ENCODE results near the gene ALK. TPM values are rescaled to one million over a fixed set of nuclear protein-coding genes. Genes with fewer than 3 reads are reported as not detected.

The ALK gene
- total RNA-seq, 1 experiment from 2014 or later: 0.87 TPM

- Histone ChIP-seq H3K27me3 (ENCODE audit: low read length) (no peaks in the 10 kb centered on the region), H3K4me3 (ENCODE audit: low read length) (no peak overlapping the region), H3F3A (ENCODE audit: low read length, unreplicated experiment) (no peaks in the 10 kb centered on the region), H3K4me1 (ENCODE audit: insufficient read depth, low read length) (peaks cover 11% of the 10 kb centered on the region), H3K9me3 (ENCODE audit: low read length) (no peaks in the 10 kb centered on the region), H3K27ac (ENCODE audit: low read length) (no peak overlapping the region), H3K36me3 (ENCODE audit: low read depth, low read length) (no peaks in the 10 kb centered on the region), H3K4me2 (ENCODE audit: low read length) (no peak overlapping the region), H3K9me2 (replicated peaks; ENCODE audit: low read length) (no peaks in the 10 kb centered on the region), H3K79me2 (ENCODE audit: low read length) (no peaks in the 10 kb centered on the region), H4K20me1 (ENCODE audit: low read length) (no peaks in the 10 kb centered on the region), H3K9ac (ENCODE audit: low read length) (no peak overlapping the region), H2AFZ (ENCODE audit: low read length) (no peak overlapping the region)
- BruUV-seq (replicated peaks): no TSS peak
- no peak for DNase-seq
- no peak for ATAC-seq
- TF ChIP-seq EZH2 (IDR thresholded peaks at IDR 0.05; ENCODE audit: low read length, unreplicated experiment): no peak
- TF ChIP-seq, protein P1, sequence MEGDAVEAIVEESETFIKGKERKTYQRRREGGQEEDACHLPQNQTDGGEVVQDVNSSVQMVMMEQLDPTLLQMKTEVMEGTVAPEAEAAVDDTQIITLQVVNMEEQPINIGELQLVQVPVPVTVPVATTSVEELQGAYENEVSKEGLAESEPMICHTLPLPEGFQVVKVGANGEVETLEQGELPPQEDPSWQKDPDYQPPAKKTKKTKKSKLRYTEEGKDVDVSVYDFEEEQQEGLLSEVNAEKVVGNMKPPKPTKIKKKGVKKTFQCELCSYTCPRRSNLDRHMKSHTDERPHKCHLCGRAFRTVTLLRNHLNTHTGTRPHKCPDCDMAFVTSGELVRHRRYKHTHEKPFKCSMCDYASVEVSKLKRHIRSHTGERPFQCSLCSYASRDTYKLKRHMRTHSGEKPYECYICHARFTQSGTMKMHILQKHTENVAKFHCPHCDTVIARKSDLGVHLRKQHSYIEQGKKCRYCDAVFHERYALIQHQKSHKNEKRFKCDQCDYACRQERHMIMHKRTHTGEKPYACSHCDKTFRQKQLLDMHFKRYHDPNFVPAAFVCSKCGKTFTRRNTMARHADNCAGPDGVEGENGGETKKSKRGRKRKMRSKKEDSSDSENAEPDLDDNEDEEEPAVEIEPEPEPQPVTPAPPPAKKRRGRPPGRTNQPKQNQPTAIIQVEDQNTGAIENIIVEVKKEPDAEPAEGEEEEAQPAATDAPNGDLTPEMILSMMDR (conservative IDR thresholded peaks at IDR 0.05; ENCODE audit: low read depth, low read length): no peak
- no peak for TF ChIP-seq EZH2phosphoT487 (IDR thresholded peaks at IDR 0.05; ENCODE audit: borderline replicate concordance, low read length)
- ChIA-PET POLR2A (ENCODE audit: unreplicated experiment) (no interaction called here), CTCF (no interaction called here)
- intact Hi-C loops (cut with micrococcal nuclease): no loop called here
Observed at GRCh38 chr2:29393676-29394075, 527.7 kb downstream of the ALK start.

DNA sequence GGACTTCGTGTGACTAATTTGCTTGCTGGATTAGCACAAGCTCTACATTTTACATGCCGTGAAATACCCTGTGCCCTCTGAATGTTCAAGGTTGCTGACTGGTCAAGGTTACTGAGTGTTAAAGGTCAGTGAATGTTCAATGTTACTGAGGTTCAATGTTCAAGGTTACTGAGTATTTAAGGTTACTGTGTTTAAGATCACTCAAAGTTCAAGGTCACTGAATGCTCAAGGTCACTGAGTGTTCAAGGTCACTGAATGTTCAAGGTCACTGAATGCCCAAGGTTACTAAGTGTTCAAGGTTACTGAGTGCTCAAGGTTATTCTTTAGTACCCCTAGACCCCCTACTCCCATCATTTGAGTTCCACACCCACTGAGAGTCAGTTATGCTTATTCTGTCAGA is 528.6 kb downstream of the ALK start:
- no peaks in the 10 kb centered on the region for H3K79me2 ChIP-seq (ENCODE audit: low read length)
- ATAC-seq: no peak
- H3K9me3 ChIP-seq (ENCODE audit: low read length): no peaks in the 10 kb centered on the region

DNA sequence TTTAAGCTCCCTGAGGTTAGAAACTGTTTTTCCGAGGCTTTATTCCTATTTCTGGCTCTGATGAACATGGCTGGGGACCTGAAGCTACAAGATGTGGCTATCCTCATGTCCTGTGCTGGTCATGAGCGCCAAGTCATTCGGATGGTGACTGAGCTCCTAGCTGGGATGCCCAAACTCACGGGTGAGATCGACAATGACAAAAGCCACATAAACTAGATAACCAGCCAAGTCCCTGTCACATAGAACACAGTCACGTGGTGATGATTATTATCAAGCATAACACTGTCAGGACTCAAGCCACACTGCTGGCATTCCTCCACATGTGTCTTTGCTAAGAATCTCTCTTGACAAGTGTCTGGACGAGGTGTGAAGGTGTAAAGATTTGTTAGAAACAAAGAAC is 531.2 kb downstream of the ALK start:
- ChIA-PET POLR2A (ENCODE audit: unreplicated experiment) (no interaction called here), CTCF (no interaction called here)
- TF ChIP-seq, protein P1 (conservative IDR thresholded peaks at IDR 0.05; ENCODE audit: low read depth, low read length): no peak
- no peak for TF ChIP-seq EZH2phosphoT487 (IDR thresholded peaks at IDR 0.05; ENCODE audit: borderline replicate concordance, low read length)
- no peak for TF ChIP-seq EZH2 (IDR thresholded peaks at IDR 0.05; ENCODE audit: low read length, unreplicated experiment)
- ATAC-seq: no peak
- no peaks in the 10 kb centered on the region for H3K27me3 ChIP-seq (ENCODE audit: low read length)
- no TSS peak for BruUV-seq (replicated peaks)
- H3K9ac ChIP-seq (ENCODE audit: low read length): no peak overlapping the region
- DNase-seq: no peak
- H3F3A ChIP-seq (ENCODE audit: low read length, unreplicated experiment): no peaks in the 10 kb centered on the region
- H3K4me1 ChIP-seq (ENCODE audit: insufficient read depth, low read length): no peaks in the 10 kb centered on the region
- intact Hi-C loops (cut with micrococcal nuclease): no loop called here
- H3K36me3 ChIP-seq (ENCODE audit: low read depth, low read length): no peaks in the 10 kb centered on the region
- no peaks in the 10 kb centered on the region for H3K9me2 ChIP-seq (replicated peaks; ENCODE audit: low read length)
- no peak overlapping the region for H2AFZ ChIP-seq (ENCODE audit: low read length)
- H3K27ac ChIP-seq (ENCODE audit: low read length): no peak overlapping the region
- H3K79me2 ChIP-seq (ENCODE audit: low read length): no peaks in the 10 kb centered on the region
- H3K9me3 ChIP-seq (ENCODE audit: low read length): no peaks in the 10 kb centered on the region
- H4K20me1 ChIP-seq (ENCODE audit: low read length): no peaks in the 10 kb centered on the region
- H3K4me2 ChIP-seq (ENCODE audit: low read length): no peak overlapping the region
- no peak overlapping the region for H3K4me3 ChIP-seq (ENCODE audit: low read length)

More for the DNA sequence above, 528.6 kb downstream of the ALK start:
- Histone ChIP-seq H3K27me3 (ENCODE audit: low read length) (no peaks in the 10 kb centered on the region), H3F3A (ENCODE audit: low read length, unreplicated experiment) (no peaks in the 10 kb centered on the region), H3K4me3 (ENCODE audit: low read length) (no peak overlapping the region), H3K4me2 (ENCODE audit: low read length) (no peak overlapping the region), H4K20me1 (ENCODE audit: low read length) (no peaks in the 10 kb centered on the region), H3K9me2 (replicated peaks; ENCODE audit: low read length) (no peaks in the 10 kb centered on the region), H3K36me3 (ENCODE audit: low read depth, low read length) (no peaks in the 10 kb centered on the region), H3K9ac (ENCODE audit: low read length) (no peak overlapping the region), H3K4me1 (ENCODE audit: insufficient read depth, low read length) (peaks cover 11% of the 10 kb centered on the region), H3K27ac (ENCODE audit: low read length) (no peak overlapping the region), H2AFZ (ENCODE audit: low read length) (no peak overlapping the region)
- intact Hi-C loops (cut with micrococcal nuclease): no loop called here
- ChIA-PET CTCF (no interaction called here), POLR2A (ENCODE audit: unreplicated experiment) (no interaction called here)
- BruUV-seq (replicated peaks): no TSS peak
- DNase-seq: no peak
- no peak for TF ChIP-seq EZH2 (IDR thresholded peaks at IDR 0.05; ENCODE audit: low read length, unreplicated experiment)
- TF ChIP-seq, protein P1 (conservative IDR thresholded peaks at IDR 0.05; ENCODE audit: low read depth, low read length): no peak
- TF ChIP-seq EZH2phosphoT487 (IDR thresholded peaks at IDR 0.05; ENCODE audit: borderline replicate concordance, low read length): no peak
